GM18519 (cell line): ENCODE data around the gene AFF2.

Experiments used
- ATAC-seq: cut with Tn5 transposase; IDR thresholded peaks from one replicate; pipeline ENCODE4 v1.9.1; 2021; ENCODE audit warnings: mild to moderate bottlenecking, moderate library complexity; ENCODE audit not compliant: unreplicated experiment, low FRiP score

AFF2 gene

DNA sequence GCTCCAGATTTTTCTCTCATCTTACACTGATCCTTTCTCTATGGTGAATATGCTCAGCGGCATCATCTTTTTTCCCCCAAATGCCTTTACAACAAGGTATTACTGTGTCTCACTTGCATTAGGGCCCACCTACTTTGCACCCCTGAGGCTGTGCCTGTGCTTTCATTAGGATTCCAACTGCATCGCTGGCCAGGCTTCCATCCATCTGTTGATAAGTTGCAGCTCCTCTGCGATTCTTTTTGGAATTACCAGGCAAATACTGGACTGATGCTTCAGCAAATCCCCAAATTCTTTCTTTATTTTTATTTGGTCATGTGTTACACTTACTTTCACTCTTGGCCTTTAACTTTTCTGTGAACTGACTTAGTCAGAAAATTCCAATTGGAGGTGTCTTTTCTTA lies 77.3 kb downstream of the AFF2 start:
- no peak for ATAC-seq

DNA sequence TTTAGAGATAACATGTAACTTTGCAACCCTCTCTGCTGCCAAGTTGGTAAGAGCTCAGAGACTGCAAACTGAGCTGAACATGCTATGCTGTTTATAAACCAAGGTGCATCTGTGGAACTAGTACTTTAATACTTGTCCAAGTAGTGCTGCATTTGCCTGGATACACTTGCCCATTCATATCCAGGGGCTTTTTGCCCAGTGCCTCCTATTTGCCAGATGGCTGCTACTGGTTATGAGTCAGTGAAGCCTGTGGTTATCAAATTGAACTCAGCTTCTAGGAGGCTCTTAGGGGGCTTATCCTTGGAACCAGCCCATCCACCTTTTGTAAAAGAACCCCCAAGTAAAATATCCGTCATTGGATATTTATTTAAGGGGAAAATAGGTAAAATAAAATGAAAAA lies 79.6 kb downstream of the AFF2 start:
- no peak for ATAC-seq

DNA sequence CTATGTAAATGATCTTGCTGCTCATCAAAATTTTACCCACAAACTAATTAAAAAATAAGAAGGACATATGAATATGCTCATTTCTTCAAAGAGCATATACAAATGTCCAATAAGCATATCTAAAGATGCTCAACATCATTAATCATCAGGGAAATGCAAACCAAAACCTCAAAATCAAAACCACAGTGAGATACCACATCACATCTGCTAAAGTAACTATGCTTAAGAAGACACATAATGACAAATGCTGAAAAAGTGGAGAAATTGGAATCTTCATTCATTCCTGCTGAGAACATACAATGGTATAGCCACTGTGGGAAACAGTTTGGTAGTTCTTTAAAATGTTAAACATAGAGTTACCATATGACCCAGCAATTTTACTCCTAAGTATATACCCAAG lies 81.9 kb downstream of the AFF2 start:
- ATAC-seq = no peak

DNA sequence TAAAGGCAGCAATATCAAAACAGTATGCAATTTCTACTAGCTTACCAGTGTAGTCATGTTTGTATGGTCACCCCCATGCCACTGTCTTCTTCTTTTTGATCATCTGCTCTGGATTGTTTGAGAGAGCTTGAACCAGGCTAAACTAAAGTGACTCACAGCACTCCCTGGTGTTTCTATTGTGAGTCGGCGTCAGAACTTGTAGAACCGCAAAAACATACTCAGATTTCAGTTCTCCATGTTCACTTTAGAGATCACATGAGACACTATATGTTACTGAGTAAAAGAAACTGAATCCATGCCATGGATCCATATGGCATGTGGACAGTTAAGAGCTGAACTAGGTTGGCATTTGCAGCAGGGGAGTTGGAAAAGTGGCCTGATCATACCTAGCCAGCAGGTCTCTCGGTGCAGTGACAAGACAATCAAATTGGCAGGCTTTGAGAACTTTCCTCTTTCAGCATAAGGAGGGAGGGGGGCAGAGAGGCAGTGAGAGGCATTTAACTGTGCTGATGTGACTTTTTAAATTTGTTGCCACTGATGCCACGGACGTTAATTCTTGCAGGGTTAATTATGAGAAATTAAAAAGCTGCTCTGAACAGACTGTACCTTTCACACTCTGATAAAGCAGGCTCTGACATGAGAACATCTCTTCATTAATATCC lies 88.4 kb downstream of the AFF2 start:
- ATAC-seq = no peak

DNA sequence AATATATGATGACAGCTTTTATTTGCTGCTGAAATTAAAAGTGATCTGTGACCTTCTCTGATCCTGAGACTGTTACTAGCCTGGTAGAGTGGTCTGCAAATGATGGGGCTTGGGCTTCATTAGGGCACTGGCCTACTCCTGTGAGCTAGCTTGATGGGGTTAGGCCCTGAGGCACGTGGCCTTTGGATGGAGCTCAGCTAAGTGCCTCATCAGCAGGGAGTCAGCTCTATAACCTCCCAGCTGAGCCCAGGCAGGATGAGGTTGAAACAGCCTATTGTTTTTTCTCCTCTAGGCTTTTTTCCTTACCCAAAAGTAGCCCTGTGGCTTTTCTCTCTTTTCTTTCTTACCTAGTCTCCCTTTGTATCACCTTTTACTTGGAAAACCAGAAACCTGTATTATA lies 92.2 kb downstream of the AFF2 start:
- ATAC-seq = no peak

DNA sequence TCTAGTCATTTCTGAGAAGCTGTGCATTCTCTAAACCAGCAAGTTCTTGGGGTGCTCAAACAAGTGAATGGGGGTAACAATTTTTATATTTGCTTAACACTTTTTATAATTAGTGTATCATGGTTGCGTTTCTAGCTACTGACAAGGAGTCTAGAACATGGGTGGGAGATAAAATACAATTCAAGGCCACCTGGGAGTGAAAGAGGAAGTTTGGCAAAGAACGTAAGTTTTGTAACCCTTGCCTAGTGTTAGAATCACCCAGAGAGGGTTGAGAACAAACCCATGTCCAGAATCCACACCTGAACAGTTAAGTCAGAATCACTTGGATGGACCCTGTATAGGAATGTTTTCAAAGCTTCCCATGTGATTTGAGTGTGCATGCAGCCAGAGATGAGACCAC lies 92.7 kb downstream of the AFF2 start:
- no peak for ATAC-seq

DNA sequence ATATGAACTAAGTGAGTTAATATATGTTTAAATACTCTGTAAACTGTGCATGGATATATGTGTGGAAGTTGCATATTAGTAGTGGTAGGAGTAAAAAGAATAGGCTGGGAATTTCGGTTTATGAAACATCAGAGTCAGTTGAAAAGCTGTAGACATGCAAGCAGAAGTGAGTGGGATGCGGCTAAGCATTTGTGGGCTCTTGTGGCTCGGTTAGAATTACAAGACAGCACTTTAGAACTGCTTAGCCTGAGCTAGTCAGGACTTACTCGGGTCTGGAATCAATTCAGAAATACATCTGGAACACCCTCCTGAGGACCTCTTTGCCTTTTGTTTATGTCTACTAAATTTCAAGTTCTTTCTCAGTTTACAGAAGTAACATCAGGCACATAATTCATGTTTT lies 93.6 kb downstream of the AFF2 start:
- ATAC-seq = no peak

DNA sequence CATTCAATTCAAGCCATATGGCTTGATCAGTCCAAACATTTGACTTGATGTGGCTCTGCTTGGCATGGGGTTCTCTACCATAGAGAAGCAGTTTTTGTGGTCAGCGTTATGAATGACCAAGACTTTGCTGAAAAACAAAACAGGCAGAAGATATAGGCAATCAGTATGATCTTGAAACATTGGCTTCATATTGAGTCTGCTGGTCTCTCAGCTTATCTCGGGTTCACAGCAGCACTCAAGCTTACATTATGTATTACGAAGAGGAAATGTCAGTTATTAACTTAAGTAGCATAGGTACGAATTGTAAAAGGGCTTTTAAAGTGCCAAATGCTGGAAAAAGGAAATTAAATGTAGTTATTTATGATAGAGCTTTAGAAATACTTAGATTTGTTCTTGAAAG lies 99.0 kb downstream of the AFF2 start:
- ATAC-seq = no peak

DNA sequence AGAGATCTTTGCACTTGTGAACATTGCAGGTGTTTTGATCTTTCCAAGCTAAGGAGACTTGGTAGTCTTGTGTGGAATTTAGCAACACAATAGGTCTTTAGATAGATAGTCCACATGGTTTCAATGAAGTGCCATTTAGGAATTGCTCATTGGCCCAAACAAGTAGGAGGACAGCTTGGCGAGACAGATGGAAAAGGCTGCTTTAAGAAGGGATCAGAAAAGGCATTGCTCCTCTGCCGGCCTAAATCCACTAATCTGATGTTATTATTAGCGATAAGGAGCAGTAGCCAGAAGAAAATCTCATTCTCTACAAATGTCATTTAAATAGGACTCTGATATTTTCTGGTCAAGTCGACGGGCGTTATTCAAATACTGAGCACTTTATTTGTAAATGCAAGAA lies 99.7 kb downstream of the AFF2 start:
- no peak for ATAC-seq

DNA sequence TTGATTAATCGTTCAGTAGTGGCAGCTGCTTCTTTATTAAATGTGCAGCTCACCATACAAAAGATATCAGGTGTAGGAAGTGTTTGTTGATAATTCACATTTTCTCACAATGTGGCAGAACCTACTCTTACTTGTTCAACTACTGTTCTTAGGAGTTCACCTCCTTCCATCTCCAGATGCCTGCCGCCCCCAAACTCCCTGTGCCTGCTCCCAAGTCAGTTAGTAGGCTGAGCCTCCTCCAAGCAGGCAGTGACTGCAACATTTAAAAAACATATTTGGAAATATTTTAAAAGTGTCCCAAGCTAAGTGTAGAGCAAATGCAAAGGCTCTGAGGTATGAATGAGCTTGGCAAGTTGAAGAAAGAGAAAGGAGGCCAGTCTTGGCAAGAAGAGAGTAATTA lies 100.2 kb downstream of the AFF2 start:
- no peak for ATAC-seq

DNA sequence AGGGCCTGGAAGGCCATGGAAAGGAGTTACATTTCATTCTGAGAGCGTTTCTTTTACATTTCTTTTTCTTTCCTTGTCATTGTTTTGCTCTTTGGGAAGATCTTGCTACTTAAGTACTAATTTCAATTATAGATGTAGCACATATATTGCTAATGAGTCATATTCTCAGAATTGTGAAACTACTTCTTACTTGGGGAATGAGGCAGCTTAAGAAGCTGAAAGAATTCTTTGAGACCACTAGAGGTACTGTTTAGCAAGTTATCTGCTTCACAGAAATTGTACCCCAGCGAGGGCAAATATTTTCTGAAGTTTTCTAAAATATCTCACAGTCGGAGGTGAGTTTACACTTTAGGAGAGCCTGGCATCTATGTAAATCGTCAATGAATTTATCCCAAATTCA lies 100.6 kb downstream of the AFF2 start:
- ATAC-seq = no peak

DNA sequence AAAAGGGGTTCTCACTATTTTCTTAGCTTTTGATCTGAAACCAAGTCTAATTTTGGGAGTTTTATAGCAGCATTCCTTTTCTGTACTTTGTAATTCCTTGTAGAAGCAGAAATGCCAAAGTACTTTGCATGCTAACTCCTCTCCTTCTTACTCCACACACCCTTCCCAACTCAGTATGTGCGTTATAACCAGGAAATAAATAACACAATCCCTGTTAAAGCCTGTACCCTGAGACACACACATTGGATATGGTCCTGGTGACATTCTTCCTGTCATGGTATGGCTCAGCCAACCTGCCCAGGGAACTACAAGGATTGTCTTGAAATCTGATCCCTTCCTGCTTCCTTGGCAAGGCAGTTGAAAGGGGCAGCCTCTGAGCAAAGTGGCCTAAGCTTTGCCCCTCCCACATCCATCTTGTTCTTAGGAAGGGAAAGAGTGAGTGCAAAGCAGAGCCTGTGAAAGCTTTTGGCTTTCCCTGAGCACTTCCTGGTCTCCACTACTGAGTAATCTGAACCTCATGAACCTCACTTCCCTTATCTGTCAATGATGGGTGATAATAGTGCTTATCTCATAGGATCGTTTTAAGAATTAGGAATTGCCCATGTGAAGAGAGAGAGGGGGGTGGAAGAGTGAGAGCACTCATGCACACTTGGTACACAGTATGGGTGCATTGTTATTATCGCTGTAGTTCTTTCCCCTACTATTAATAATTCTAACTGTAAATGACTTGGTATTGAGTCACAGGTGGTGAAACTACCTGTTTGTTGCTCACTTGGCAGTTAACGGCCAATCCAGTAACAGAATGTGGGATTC lies 109.3 kb downstream of the AFF2 start:
- peak; percentile 60 for ATAC-seq

DNA sequence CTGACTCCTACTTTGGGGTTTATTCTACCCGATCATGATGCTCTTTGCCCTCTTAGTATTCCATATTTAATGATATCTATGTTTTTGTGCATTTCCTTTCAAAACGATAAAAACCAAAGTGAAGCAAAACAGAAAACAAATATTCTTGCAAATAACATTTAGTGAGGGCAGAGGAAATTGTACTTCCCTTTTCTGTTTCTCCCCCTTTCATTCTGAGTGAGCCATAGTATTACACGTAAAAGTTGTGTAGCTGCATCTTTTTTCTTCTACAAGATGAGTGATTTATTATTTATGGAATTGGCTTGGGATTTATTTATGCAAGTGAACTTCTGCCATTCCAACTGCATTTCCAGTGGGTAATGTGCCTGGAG lies 109.9 kb downstream of the AFF2 start:
- peak; percentile 43 for ATAC-seq

DNA sequence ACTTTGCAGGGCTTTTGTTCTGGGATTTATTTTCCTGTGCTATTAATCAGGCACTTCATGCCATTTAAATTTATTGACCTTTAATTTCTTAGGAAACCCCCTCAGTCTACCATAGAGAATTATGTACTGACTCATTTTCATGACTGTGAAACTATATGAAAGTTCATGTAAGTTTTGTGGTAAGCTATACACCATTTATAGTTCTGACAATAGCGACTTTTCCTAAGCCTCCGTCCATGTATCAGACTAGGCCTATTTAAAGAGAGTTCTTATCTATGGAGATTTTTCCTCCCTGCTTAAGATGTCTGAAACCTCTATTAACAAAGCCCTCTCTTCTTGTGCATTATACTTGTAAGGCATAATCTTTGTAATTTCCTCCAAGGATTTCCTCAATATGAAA lies 111.6 kb downstream of the AFF2 start:
- peak; percentile 51 for ATAC-seq

DNA sequence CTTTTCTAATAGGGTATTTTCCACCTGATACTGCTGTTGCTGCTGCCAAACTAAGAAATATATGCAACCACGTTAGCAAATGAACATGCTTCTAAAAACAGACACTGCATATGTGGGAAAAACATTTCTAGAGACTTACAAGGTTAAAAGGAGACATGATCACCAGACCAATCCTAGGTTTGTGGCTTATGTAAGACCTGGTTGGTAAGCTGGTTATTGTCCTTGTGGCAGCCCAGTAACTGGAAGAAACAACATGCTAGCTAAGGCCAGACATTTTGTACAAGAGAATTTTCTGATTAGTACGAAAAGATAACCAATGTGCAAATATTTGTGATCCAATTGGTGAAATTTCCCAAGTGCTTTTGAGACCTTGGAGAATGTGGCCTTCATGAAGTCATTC lies 112.0 kb downstream of the AFF2 start:
- no peak for ATAC-seq

DNA sequence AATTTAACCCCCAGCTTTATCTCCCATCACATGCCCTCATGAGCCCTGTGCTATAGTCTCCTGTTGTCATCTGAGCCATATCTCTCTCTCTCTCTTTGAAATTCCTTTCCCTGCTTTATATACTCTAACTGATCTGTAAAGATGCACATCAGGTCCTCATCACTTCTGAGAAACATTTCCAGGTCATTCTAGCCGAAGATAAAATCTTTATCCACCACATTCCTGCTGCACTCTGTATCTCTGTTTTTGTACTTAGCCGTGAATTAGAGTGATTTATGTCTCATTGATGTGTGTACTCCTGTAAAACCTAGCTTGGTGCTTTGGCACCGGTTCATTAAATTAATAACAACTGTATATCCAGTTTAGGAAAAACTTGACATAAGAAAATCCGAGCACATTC lies 113.2 kb downstream of the AFF2 start:
- no peak for ATAC-seq

DNA sequence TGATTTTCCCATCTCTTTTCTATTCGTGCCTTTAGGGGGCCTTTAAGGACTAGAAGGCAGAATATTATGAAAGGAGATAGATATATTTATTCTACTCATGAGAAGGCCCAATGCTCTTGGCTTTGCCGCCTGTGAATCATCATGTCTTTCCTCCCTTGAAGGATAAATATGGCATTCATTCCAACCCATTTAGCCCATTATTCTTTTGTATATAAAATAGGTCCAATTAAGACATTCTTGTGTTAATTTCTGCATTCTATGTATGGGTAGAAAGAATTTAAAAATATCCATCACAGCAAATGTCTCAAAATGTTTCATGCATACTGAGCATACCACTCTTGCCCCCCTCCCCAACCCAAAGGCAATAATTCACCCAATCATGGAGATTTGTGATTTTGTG lies 115.1 kb downstream of the AFF2 start:
- no peak for ATAC-seq

DNA sequence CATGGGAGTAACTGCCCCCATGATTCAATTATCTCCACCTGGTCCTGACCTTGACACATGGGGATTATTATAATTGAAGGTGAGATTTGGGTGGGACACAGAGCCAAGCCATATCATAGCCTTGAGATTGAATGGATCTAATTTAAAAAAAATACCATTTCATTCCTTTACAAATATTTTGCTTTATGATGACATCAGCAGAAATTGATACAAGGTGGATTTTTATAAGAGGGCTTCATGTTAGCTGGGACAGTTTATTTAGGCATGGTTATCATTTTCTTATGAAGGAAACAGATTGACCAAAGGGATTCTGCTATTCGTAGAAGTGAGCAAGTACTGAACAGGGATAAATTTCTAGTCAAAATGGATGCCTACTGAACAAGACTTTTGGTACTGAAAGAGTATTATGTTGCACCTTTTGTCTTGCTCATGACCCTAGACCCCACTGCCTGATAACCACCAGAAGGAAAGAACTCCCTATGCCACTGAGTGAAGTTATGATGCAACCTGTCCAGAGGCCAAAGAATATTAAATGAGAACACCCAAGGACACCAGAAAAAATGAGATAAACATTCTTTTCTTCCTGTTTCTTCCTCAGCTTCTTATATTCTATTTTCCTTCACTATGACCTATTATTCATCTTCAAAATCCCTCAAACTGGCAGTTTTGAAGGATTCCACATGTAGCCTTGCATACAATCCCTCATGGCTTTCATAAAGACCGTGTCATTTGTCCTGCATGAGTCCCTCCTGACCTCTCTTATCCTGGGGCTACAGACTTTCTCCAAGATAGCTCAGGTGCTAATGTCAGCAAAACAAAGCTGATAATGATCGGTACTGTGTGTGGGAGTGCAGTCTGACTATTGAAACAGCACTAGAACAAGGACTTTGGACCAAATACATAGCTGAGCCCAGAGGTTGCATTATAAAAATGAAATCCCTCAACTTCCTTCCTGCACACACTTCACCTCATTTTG lies 118.3 kb downstream of the AFF2 start:
- ATAC-seq = no peak

DNA sequence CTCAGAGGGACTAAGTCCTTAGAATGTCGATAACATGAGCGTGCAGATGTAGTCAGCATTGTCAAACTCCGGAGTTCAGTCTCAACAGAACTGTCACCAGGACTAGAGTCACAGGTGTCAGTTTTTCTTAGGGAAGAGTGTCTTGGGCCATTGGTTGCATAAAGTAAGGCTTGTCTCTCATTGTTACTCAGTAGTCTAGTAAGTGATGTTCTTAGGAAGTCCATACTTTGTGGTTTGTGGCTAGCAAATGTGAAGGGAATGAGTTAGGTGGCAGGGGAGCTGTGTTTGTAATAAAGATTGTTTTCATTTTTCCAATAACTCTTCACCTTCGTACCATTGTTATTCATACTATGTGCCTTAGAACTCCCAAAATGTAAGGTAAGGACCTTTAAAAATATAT lies 119.6 kb downstream of the AFF2 start:
- no peak for ATAC-seq

DNA sequence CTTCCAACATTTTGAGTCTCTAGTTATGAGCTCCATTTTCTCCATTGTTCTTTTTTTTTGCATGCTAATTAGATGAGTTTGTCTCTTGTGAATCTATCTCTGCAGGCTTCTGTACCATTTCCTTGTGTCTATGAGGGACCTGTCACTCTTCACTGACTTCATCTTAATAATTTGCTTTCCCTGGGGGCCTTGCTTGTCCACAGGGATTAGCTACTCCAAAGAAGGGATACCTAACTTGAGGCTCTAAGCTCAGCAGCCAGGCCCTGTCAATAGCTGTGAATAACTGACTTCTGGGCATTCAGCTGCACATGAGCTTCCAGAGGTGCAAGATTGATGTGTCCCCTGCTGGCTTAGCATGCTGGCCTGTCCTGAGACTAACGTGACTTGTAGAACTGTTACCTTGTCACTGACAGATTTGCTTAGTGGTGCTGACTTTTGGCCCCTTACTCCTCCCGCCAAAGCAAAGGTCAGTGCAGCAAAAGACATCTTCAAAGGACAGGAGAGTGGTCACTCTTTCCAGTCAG lies 124.6 kb downstream of the AFF2 start:
- no peak for ATAC-seq

DNA sequence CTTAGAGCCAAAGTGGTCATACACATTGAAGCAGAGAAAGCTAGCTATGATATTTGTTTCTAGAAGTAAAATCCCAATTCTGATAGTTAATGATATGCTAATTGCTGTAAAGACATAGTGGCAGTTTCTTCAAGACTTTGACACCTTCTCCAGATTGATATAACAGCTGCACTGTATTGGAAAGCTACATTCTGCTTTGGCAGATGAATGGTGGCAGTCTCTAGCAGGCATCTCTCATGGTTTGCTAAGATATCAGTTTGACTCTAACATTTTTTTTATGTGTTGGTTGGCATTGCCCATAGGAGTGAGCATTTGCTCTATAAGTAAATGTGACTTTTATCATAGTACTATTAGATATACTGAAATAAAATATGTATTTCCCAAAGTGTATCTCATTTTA lies 128.2 kb downstream of the AFF2 start:
- no peak for ATAC-seq
